ENCODE measurements around the gene STAB2.
"Not testable (repeated sequence)": the region's sequence is repeated elsewhere in the genome, so short reads cannot be mapped to it uniquely, and the experiment has no call there.

Gene STAB2

GRCh38 chr12:103589517-103589916, 2.4 kb downstream of the STAB2 start:
- DNase-seq: no peak

DNA sequence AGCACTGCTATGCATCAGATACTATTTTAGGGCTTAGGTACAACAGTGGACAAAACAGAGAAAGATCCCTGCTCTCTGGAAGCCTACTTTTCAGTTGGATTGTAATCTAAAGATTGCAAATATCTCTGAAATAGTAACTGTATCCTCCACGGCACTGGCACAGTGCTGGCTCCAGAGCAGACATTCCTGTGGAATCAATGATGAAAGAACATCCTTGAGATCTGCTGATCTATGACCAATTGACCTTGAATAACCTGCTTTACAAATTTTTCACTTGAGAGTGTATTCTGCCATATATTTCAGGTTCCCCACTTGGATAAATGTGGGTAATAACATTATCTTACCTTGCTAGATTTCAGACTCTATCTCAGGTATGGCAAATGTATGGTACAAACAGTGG, 3.2 kb downstream of the STAB2 start:
- DNase-seq: no peak

DNA sequence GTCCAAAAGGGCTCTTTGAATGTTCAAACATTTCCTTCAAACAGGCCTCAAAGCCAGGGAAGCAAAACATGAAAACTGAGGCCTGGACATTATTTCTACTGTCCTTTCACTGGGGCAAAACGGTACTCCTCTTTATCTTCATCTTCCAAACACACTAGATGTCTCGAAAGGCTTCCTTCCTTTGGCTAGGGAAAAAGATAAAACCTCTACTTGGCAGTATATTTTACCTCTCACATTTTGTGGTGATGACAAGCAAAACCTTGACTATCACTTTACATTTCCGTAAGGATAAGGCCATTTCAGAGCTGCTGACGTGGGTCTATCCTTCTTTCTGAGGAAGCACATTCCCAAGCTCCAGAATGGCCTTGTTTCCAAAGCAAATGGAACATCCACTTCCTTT, 9.9 kb downstream of the STAB2 start:
- DNase-seq: no peak

DNA sequence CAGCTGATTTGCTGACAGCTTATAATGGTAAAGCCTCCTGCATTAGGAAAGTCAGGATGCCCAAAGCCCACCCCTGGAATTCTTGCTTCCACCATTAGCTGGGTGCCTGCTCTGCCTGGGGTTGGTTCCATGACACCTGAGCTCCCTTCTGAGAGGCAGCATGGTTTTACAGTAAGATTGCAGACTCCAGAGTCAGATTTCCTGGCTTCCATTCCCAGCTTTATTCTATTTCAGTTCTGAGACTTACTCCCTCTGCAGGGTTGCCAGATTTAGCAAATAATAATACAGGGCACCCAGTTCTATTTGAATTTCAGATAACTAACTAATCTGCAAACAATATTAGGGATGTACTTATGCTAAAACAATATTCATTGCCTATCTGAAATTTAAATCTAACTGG, 12.2 kb downstream of the STAB2 start:
- no peak for DNase-seq

DNA sequence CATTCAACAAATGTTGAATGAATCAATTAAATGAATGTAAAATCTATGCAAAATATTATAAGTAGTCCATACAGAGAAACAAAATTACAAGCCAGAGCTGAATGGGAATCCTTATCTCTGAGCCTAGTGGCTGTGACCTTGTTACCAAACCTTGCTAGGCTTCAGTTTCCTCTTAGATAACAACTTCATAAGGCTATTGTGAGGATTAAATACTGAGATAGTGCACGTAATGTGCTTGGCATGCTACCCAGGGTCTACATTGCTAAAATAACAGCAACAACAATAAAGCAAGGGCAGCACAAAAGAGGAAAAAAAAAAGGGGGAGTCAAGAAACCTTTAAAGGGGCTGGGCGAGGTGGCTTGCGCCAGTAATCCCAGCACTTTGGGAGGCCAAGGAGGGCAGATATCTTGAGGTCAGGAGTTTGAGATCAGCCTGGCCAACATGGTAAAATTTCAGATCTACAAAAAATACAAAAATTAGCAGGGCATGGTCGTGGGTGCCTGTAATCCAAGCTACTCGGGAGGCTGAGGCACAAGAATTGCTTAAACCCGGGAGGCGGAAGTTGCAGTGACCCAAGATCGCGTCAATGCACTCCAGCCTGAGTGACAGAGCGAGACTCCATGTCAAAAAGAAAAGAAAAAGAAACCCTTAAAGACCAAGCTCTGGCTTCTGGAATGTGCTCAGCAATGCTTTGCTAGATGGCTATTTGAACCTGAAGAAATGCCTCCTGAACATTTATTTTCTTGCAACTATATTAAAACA, 14.1 kb downstream of the STAB2 start:
- no peak for DNase-seq

DNA sequence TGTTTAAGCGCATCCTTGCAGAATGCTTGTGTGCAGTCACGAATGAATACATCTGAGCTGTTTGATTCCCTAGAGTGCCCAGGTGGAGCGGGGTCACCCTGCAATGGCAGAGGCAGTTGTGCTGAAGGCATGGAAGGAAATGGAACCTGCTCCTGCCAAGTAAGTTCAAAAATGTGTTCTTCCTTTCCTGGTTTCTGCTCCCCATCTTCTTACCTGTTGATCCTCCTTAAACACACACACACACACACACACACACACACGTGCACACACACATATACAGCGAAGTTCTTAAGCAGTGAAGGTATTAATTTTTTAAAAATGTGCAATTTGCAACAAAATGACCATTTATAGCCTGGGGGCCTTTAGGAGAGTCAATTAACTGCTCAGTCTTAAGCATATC, 33.3 kb downstream of the STAB2 start:
- no peak for DNase-seq

DNA sequence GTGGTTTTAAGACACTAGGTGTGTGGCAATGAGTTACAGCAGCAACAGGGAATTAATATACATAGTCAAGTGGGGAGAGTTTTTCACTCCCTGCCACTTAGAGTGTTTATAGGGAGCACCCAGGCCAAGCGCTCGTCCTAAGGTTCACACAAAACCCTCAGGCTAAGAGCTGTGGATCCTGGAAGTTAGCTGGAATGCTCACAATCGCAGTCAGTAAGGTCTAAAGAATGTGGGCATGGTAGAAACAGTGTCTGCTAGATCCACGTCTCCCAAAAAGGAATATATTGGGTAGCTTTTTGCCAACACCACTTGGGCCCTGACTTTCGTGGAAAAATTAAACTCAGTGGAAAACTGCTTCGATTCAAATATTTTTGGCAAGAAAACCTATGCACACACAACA, 36.6 kb downstream of the STAB2 start:
- no peak for DNase-seq

DNA sequence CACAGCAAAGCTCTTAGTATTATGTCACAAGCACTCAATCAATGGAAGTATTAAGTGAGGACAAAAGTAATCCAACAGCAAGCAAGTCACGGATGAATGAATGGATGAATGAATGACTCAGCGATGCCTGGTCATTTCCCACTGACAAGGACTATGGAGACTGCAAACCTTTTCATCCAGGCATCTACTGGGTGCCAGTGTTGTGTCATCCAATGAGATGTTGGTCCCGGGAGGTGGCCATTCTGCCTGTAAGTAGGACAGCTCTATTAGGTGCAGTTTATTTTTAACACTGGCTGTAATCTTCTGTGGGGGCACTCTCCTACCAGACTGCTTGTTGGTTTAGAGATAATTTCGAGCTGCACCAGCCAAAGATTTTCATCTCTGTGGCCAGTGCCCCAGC, 39.4 kb downstream of the STAB2 start:
- DNase-seq: no peak

DNA sequence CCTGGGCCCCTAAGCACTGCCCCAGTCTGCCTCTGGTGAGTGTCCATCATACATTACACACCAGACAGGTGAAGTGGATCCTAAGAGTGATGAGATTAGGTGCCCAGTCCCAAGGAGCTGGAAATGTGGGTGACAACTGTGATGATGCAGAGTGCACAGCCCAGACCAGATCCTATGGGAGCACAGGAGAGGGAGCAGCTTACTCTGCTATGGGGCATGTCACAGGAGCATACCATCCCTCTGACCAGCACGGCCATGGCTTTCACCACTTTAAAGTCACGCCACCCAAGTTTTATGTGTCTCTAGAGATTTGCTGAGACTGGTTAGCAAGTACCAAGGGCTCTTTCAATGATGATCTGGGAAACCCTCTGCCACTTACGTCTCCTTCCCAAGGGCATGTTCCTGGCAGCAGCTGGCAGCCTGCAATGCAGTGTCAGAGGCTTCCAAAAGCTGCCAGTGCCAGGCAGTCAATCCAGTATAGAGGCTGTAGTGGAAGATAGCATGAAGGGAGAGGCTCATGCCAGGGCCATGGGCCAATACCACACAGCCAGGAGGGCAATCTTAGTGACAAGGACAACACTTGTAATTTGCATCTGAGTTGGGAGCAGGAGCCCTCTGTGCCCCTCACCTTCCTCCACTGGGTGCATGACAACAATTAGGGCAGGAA, 40.2 kb downstream of the STAB2 start:
- DNase-seq: no peak

GRCh38 chr12:103632554-103633216, 45.6 kb downstream of the STAB2 start:
- peak; percentile 6 for DNase-seq

- DNase-seq: no peak
Measured at GRCh38 chr12:103634732-103635131, 47.7 kb downstream of the STAB2 start.

DNA sequence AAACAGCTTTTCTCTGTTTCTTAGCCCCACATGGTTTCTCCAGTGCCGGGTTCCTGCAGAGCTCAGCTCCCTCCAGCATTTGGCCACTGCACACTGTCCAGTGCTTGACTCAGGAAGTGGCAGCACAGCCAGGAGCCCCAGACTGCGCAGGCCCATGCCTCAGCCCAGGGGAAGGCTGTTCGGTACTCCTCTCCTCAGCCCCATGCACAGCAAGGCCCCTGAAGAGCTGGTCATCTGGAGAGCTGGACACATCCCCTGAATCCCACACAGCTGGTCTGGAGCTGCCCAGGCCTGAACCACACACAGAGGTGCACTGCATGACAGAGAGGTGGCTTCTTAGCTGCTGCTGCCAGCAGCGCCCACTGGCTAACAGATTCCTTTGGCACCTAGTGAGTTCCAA, 48.3 kb downstream of the STAB2 start:
- DNase-seq: no peak

- no peak for DNase-seq
Measured at GRCh38 chr12:103637021-103637420, 49.9 kb downstream of the STAB2 start.

- no peak for DNase-seq
Measured at GRCh38 chr12:103637429-103637828, 50.4 kb downstream of the STAB2 start.

DNA sequence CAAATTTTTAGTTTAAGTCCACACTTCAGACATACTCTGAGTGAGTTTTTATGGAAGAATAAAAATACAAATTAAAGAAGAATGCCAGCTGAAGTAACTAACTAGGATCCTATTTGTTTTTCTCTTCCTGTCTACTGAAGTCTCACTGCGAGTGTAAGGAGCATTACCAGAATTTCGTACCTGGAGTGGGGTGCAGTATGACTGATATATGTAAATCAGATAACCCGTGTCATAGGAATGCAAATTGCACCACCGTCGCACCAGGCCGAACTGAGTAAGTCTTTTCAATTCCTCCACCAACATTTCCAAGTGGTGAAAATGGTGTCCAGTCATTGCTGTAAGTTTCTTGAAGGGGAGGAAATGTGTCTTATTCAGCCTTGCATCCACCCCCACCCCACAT, 52.9 kb downstream of the STAB2 start:
- no peak for DNase-seq

- DNase-seq: no peak
Measured at GRCh38 chr12:103640410-103640809, 53.3 kb downstream of the STAB2 start.

DNA sequence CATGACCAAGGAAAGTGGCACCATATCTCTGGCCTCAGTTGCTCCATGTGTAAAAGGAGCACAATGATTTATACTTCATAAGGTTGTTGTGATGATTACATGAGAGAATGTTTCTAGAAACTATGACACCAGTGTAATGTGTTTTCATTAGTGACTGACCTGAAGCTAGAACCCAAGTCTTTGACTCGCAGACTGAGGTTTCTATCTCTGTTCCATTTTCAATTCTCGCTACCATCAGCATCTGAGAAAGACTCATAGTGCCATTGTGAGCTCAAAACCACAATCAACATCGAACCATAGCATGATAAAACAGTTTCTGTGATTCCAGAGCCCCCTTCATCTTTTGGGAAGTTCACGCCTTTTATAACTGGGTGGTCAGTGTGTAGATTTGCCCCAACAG, 53.8 kb downstream of the STAB2 start:
- DNase-seq: no peak

- no peak for DNase-seq
Measured at GRCh38 chr12:103642240-103642864, 55.3 kb downstream of the STAB2 start.

GRCh38 chr12:103645202-103645601, 58.1 kb downstream of the STAB2 start:
- no peak for DNase-seq

GRCh38 chr12:103647267-103647666, 60.2 kb downstream of the STAB2 start:
- DNase-seq: no peak

DNA sequence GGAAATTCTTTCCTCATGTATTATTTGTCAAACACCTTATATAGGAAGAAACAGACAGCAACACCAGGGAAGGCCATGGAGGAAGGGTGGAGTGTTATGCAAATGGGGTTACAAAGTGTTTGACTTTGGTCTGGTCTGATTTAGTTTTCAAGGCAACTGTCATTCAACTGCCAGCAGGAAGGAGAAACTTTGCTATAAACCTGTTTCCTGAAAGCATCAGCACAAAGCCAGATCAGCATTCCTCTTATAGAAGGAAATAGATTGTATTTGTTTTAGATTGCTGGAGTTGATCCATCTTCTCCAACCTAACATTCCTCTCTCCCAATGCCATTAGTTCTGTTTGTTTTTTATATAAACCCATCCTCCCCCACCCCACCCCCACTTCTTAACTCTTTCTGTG, 65.7 kb downstream of the STAB2 start:
- DNase-seq: no peak

GRCh38 chr12:103653568-103654173, 66.6 kb downstream of the STAB2 start:
- DNase-seq: not testable (repeated sequence)

DNA sequence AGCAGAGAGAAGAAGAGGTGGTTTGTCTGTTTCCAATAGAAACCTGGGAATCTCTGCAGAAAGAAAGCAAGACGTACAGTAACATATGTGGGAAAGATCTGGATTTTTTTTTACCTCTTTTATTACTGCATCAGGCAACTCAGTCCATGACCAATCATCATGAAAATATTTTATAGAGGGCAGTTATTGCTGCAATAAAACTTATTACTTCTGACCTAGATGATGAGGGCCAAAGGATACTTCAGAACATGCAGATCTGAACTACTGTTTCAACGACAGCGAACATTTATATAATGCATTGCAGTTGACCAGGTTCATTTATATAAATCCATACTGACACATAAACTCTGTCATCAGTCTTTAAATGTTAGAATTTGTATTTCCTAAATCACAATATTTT, 67.7 kb downstream of the STAB2 start:
- DNase-seq: no peak
